Heart right ventricle (tissue), 16 donors: ENCODE results near the gene COL23A1. TPM values are rescaled to one million over a fixed set of nuclear protein-coding genes. Genes with fewer than 3 reads are reported as not detected.

Source experiments
- ATAC-seq, 8 donors: fragments of 200-7000 bp; cut with Tn5 transposase; one replicate each; pipeline ENCODE4 v1.9.1; 2020; ENCODE audit warnings: mild to moderate bottlenecking in 8 of 8, moderate library complexity in 8 of 8, moderate number of reproducible peaks in 1 of 8
- DNase-seq, 2 donors: peaks; one replicate each; pipeline ENCODE4 v3.0.0-alpha.2; 2020
- H3K27ac ChIP-seq, 10 donors: fragments of 200-600 bp; sonication (generic) in 2 of 10; one replicate each; pipeline versions ENCODE4 v1.5.0 to v1.8.0; 2020 to 2022; ENCODE audit warnings: mild to moderate bottlenecking in 3 of 10
- H3K27me3 ChIP-seq, 7 donors: fragments of 200-600 bp; one replicate each; pipeline ENCODE4 v1.8.0; 2021 to 2022; ENCODE audit warnings: mild to moderate bottlenecking in 2 of 7
- H3K36me3 ChIP-seq, 9 donors: fragments of 200-600 bp; sonication (generic) in 1 of 9; one replicate each; pipeline versions ENCODE4 v1.5.0 to v1.8.0; 2020 to 2022; ENCODE audit warnings: mild to moderate bottlenecking in 2 of 9
- H3K4me1 ChIP-seq, 9 donors: fragments of 200-600 bp; sonication (generic) in 1 of 9; one replicate each; pipeline versions ENCODE4 v1.5.0 to v1.8.0; 2020 to 2022; ENCODE audit warnings: mild to moderate bottlenecking in 4 of 9
- H3K4me3 ChIP-seq, 10 donors: fragments of 200-600 bp; sonication (generic) in 2 of 10; one replicate each; pipeline versions ENCODE4 v1.5.0 to v1.8.0; 2020 to 2022; ENCODE audit warnings: mild to moderate bottlenecking in 7 of 10, moderate library complexity in 2 of 10
- H3K9me3 ChIP-seq, 11 donors: fragments of 200-600 bp in 10 of 11; sonication (generic) in 2 of 11; one replicate each; pipeline versions ENCODE4 v1.5.0 to v1.8.0; 2013 to 2022; ENCODE audit warnings: mild to moderate bottlenecking in 2 of 11, control low read depth in 1 of 11, moderate library complexity in 1 of 11
- CTCF ChIP-seq, 9 donors: fragments of 200-600 bp; sonication (generic) in 2 of 9; IDR thresholded peaks; one replicate each; pipeline versions ENCODE4 v1.5.0 to v1.8.0; 2021 to 2022; ENCODE audit warnings: antibody characterized with exemption in 9 of 9, mild to moderate bottlenecking in 5 of 9, moderate library complexity in 1 of 9
- WGBS, 2 donors: extraction: QIAGEN DNeasy Blood & Tissue Kit; methylation state at CpG; one replicate each; pipeline ENCODE4 v1.1.7; 2013; ENCODE audit warnings: inconsistent platforms in 1 of 2; 5-methylcytosine and 5-hydroxymethylcytosine counted together
- intact Hi-C, 10 donors: fragments of 100-400 bp; cut with DNase I; formaldehyde crosslinking; loops; one replicate each; pipeline versions ENCODE4 v1.11.1 to v1.14.2; 2022
- polyA plus RNA-seq, 2 donors: library from polyadenylated mRNA; stranded (reverse); fragments of 200-250 nt; gene quantifications; one replicate each; pipeline ENCODE4 v1.2.3, GENCODE V29; 2013
- total RNA-seq, 10 donors: library from RNA; stranded (reverse); fragmentation: NEBNext Ultra II Directional in 3 of 10; extraction: Animal tissue kit (Norgen Biotek cat#: 25700) in 3 of 10; gene quantifications; one replicate each; pipeline versions ENCODE4 v1.2.1 to v1.2.4, GENCODE V29; 2021 to 2023
- donor health status: Arrhythmogenic right ventricular cardiomyopathy.
- donor health status: ischemic (EF 13 %, LVEDD 7.1; RV severe dilation, severe dysfunction).
- donor health status: healthy with polysubstance abuse.
- donor health status: DM: no; HTN: yes; CAD: no.
- donor health status: DM: no; HTN: no; CAD: no.
- donor health status: ischemic (EF 25% LVEDD 6.9; RV normal size, moderate dysfunction).
- donor health status: ischemic (EF 25% LVEDD 5.7; RV mildly dilated, moderate dysfunction).
- donor health status: healthy.
- donor health status: DM: yes; HTN: yes; CAD: no.
- donor health status: Ischemic cardiomyopathy.
- donor health status: ischemic (EF 35%, LVEDD 5.7; RV mildly dilated, moderate dysfunction).
- donor health status: nonischemic (EF 11% LVEDD 7.7; RV severe dilation, severe dysfunction).
- donor health status: DM: yes; HTN: yes; CAD: no.
- donor health status: PGD.
- donor health status: ischemic (EF 29% LVEDD 5.4; RV normal size, mild dysfunction).
- donor health status: nonischemic (EF 23%, LVEDD 6.1; RV moderate dilation, normal function).

The COL23A1 gene
- total and polyA plus RNA-seq, 12 donors, result 8.9 to 29.0 (median 16.2) TPM

DNA sequence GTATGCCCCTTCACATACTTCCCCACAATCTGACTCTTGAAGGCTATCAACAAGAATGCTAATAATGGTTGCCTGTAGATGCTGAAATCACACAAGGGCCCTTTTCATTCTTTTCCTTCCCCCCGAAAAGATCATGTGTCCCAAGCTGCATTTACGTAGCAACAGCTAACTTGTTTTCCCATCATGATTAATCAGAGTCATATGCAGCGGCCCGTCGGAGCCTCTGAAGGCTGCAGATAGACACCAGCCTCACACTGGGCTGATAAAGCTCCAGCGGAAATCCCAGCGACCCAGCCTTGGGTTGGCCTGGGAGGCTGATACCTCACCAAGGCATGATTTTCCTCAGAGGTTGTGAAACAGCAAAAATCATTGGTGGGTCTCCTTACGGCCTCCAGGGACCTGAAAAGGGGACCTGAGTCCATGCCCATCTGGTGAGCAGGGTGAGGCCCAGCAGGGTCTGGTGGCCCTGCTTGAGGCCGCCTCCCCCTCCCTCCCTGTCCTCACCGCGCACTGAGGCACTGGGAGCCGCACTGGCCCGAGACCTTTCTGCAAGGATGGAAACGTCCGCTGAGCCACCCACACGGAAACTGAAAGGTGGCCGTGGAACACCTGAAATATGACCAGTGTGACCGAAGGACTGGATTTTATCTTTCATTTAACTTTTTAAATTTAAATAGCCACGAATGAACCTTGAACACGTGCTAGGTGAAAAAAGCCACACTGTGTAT lies 243.4 kb downstream of the COL23A1 start:
- Histone ChIP-seq H3K4me3 (no peak overlapping the region), H3K27me3 (peaks cover 0 to 8% (median 0%) of the 10 kb centered on the region in 7 donors), H3K9me3 (no peaks in the 10 kb centered on the region), H3K27ac (no peak overlapping the region), H3K36me3 (no peaks in the 10 kb centered on the region), H3K4me1 (peaks cover 0 to 3% (median 0%) of the 10 kb centered on the region in 9 donors)
- DNase-seq (no peak), ATAC-seq (no peak)
- intact Hi-C loops, result no loop called here
- no peak for TF ChIP-seq CTCF (IDR thresholded peaks at IDR 0.05)
- WGBS, 2 donors, result 81 to 86% methylated on average over 20 of the region's 20 CpGs

DNA sequence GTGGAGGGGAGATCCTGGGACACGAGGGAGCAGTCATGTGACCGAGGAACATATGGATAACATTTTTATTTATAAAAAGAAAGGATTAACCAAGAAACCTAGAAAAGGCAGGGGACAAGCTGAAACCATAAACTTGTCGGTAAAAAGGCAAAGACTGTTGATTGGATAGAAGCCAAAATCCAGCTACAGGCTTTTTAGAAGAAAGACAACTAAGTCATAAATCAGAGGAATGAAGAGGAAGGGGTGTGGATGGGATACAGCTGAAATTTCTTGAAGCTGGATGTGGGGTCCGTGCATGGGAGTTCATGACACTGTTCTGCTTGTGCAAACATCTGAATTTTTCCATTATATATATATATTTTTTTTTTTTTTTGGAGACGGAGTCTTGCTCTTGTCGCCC lies 246.9 kb downstream of the COL23A1 start:
- no peak for TF ChIP-seq CTCF (IDR thresholded peaks at IDR 0.05)
- 72 to 74% methylated on average over 5 to 6 of the region's 6 CpGs for WGBS, 2 donors
- DNase-seq, result no peak
- peaks cover 0 to 4% (median 0%) of the 10 kb centered on the region in 7 donors for H3K27me3 ChIP-seq
- H3K36me3 ChIP-seq, result no peaks in the 10 kb centered on the region
- no peaks in the 10 kb centered on the region for H3K9me3 ChIP-seq
- ATAC-seq, result no peak
- H3K27ac ChIP-seq, result no peak overlapping the region
- intact Hi-C loops, result no loop called here
- no peak overlapping the region for H3K4me3 ChIP-seq
- H3K4me1 ChIP-seq, result no peaks in the 10 kb centered on the region

DNA sequence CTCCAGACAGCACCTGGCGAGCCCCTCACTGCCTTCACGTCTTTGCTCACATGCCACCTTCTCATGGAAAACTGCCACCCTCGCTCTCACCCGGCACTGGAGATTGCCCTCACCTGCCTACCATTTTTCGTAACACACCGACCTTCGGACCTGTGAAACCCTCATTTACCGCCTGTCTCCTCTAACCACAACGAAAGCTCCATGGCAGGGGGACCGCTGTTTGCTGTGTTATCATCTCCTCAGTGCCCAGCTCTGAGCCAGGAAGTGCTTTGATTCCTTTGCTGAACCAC lies 248.4 kb downstream of the COL23A1 start:
- Histone ChIP-seq H3K27me3 (peaks cover 0 to 6% (median 0%) of the 10 kb centered on the region in 7 donors), H3K36me3 (no peaks in the 10 kb centered on the region), H3K27ac (no peak overlapping the region), H3K4me1 (no peaks in the 10 kb centered on the region), H3K4me3 (no peak overlapping the region), H3K9me3 (no peaks in the 10 kb centered on the region)
- 86 to 87% methylated on average over 10 of the region's 10 CpGs for WGBS, 2 donors
- ATAC-seq, result no peak
- no peak for DNase-seq
- no peak for TF ChIP-seq CTCF (IDR thresholded peaks at IDR 0.05)
- intact Hi-C loops, result no loop called here

DNA sequence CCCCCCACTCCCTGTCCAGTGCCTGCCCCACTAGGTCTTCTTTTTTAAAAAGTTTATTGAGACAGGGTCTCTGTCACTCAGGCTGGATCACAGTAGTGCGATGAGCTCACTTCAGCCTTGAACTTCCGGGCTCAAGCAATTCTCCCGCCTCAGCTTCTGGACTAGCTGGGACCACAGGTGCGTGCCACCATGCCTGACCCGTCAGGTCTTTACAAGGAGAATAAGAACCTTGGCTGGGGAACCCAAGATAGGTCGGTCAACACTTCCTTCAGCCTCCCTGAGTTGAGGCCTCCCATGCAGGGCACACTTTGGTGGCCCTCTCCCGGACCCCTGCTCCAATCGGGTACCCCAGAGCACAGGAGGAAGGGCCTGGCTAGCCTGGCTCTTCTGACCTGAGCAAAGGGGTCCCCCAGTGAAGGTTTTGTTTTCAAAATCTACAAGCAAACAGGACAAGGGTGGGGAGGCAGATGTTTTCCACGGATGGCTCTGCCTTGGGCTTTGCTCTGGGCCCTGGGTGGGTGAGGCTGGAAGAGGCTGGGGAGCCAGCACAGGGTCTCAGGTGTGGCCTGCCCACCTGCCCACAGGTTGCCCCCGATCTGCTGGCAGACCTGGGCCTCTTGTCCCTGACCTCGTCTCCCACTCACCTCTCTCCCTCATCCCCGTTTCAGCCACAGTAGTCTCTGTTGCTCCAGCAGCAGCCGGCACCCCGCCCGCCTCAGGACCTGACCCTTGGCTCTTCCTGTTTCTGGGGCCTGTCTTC lies 248.9 kb downstream of the COL23A1 start:
- no peaks in the 10 kb centered on the region for H3K9me3 ChIP-seq
- H3K4me3 ChIP-seq, result no peak overlapping the region
- H3K27ac ChIP-seq, result no peak overlapping the region
- WGBS, 2 donors, result 89 to 92% methylated on average over 15 of the region's 15 CpGs
- H3K36me3 ChIP-seq, result no peaks in the 10 kb centered on the region
- TF ChIP-seq CTCF (IDR thresholded peaks at IDR 0.05), result no peak
- H3K4me1 ChIP-seq, result no peaks in the 10 kb centered on the region
- H3K27me3 ChIP-seq, result peaks cover 0 to 6% (median 0%) of the 10 kb centered on the region in 7 donors
- ATAC-seq (peak in 1 of 8 donors; percentile 10), DNase-seq (no peak)
- intact Hi-C loops, result no loop called here
